ENCODE measurements around the gene THAP4. TPM values are rescaled to one million over a fixed set of nuclear protein-coding genes. Genes with fewer than 3 reads are reported as not detected.

Gene THAP4
- total and polyA plus RNA-seq, 2 of the 13 experiments (the other 11 are each of a cell fraction or from before 2014, with no cell fraction given) = 59.7 to 75.7 TPM

GRCh38 chr2:241653210-241653750, 16.3 kb upstream of the THAP4 start (continued):
- TF ChIP-seq CENPX (CRISPR knock-in tag; IDR thresholded peaks at IDR 0.05) (no peak), DMAP1 (CRISPR knock-in tag; IDR thresholded peaks at IDR 0.05) (peak; percentile 81; the same call in 1 of the 2 replicates), ZNF687 (CRISPR knock-in tag; IDR thresholded peaks at IDR 0.05) (peak; percentile 99), KAT2B (IDR thresholded peaks at IDR 0.05; ENCODE audit: borderline replicate concordance, low read depth, low read length) (no peak), IRF2 (CRISPR knock-in tag; IDR thresholded peaks at IDR 0.05) (peak; percentile 84; the same call in 1 of the 2 replicates), RARA (CRISPR knock-in tag; IDR thresholded peaks at IDR 0.05) (peak; percentile 94), ZNF335 (CRISPR knock-in tag; IDR thresholded peaks at IDR 0.05) (no peak), MAF1 (CRISPR knock-in tag; IDR thresholded peaks at IDR 0.05; ENCODE audit: borderline replicate concordance) (no peak), ZNF343 (CRISPR knock-in tag; IDR thresholded peaks at IDR 0.05) (no peak), ZKSCAN8 (CRISPR knock-in tag; IDR thresholded peaks at IDR 0.05; ENCODE audit: borderline replicate concordance) (peak; percentile 27; the same call in 1 of the 2 replicates), RNF2 (conservative IDR thresholded peaks at IDR 0.05; ENCODE audit: low read depth) (no peak), E2F1 (CRISPR knock-in tag; IDR thresholded peaks at IDR 0.05) (no peak), DNMT3B (CRISPR knock-in tag; conservative IDR thresholded peaks at IDR 0.05) (no peak), CEBPG (CRISPR knock-in tag; IDR thresholded peaks at IDR 0.05) (peak; percentile 51), ZNF513 (CRISPR knock-in tag; conservative IDR thresholded peaks at IDR 0.05) (no peak), ZNF33B (CRISPR knock-in tag; IDR thresholded peaks at IDR 0.05) (no peak), POLR2A (IDR thresholded peaks at IDR 0.05; ENCODE audit: insufficient read depth in 1 of 2, low read depth in 2 of 2, low read length in 2 of 2) (no peak), ZNF530 (CRISPR knock-in tag; IDR thresholded peaks at IDR 0.05; ENCODE audit: low read depth) (no peak), ZNF550 (CRISPR knock-in tag; IDR thresholded peaks at IDR 0.05; ENCODE audit: borderline replicate concordance) (peak; percentile 43; the same call in 1 of the 2 replicates), FOXK1 (CRISPR knock-in tag; IDR thresholded peaks at IDR 0.05; ENCODE audit: borderline replicate concordance, low read depth) (peak; percentile 22; the same call in 1 of the 2 replicates), MEF2D (CRISPR knock-in tag; IDR thresholded peaks at IDR 0.05) (peak; percentile 86), ZNF512B (CRISPR knock-in tag; IDR thresholded peaks at IDR 0.05; ENCODE audit: borderline replicate concordance) (no peak), ZNF841 (CRISPR knock-in tag; IDR thresholded peaks at IDR 0.05; ENCODE audit: borderline replicate concordance) (no peak)
